HG03060 (cell line): ENCODE data around the gene SLC24A3.

Experiments used
- ATAC-seq: cut with Tn5 transposase; IDR thresholded peaks from one replicate; pipeline ENCODE4 v1.9.1; 2021; ENCODE audit warnings: low read depth, moderate number of reproducible peaks; ENCODE audit not compliant: unreplicated experiment

The SLC24A3 gene

DNA sequence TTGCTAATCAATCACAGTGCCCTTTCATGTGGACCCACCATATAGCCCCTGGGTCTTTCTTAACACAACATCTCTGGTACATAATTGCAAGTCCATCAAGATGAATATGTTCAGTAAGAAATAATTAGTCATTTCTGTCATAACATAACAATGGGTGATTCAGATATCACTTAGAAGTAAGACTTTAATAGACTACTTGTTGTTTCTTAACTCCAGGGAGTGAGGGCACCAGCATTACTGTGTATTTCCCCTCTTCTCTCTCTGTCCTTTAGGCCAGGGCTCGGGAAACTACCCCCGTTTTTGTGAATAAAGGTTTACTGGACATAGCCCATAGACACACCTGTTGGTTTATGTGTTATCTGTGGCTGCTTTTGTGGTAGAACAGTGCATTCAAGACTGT is 123.5 kb downstream of the SLC24A3 start:
- ATAC-seq = no peak

DNA sequence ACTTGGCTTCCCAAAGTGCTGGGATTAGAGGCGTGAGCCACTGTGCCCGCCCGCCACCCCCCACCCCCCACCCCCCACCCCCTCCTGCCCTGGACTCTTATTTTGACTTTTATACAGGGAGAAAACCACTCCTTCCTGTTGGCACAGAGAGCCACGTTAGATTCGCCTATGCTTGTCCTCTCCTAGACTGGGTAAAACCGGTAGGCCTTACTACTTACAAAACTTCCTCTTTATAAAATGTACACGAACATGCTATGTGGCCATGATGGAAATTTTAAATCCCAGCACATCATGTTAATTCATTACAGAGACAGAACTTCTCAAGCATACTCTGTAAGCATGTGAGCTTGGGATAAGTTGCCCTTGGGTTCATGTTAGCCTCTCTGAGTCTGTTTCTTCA is 124.2 kb downstream of the SLC24A3 start:
- ATAC-seq = no peak

DNA sequence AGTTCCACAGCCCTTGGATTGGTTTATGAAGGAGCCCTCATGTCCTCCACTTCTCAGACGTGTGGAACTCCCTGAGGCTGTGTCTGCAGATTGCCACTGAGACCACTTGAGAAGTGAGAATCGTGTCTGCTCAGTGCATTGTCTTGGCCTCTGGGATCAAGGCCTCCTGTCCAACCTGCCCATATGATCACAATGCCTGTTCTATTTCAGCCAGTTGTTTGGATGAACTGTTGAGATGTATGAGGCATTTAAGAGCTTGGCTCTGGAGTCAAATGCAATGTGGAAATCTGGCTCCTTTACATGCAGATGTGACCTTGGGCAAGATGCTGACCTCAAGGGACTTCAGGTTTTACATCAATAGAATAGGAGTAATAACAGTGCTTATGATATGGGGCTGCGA is 125.9 kb downstream of the SLC24A3 start:
- no peak for ATAC-seq

DNA sequence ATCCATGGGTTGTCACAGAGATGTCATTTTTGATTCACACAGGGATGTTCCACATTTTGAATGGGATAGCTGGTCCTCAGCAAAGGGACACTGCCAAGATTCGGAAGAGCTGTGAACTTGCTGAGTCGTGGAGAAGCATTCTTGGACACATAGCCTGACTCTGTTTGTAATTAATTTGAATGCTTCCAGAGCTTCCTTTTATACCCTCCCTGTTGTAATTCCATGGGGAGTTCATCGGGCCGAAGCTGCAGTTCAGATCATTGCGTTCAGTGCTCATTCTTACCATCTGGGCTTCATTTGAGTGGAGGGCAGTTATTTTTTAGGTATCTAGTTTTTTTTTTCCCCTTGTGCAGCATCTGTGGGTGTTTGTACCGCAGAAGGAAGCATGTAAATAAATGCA is 126.5 kb downstream of the SLC24A3 start:
- no peak for ATAC-seq

DNA sequence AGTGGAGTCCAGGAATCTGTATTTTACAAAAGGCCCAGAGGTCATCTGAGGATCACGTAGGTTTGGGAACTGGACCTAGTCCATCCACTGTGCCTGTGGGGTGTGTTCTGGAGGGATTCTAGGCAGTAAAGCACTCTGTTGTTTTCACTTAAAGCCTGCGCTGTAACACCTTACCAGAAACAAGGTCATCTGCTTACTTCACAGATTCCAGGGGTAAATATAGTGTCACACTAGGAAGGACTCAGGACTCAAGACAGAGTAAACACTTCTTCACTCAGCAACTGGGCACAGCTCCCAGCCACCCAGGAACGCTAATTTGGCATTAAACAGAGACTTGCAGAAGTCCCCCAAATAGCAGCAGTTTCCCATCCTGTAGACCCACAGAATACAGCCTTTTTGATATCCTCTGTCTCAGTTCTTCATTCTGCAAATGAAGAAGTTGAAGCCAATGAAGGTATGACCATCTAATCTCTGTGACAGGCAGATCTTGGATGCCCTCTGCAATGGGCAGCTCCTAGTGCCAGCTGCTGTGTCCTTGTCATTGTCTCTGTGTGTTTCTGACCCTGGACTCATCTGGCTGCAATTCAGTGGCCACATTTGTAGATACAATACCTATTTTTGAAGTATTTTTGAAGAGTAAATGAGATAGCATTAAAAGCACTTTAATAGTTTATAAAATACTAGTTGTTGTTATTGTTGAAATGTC is 129.1 kb downstream of the SLC24A3 start:
- no peak for ATAC-seq

DNA sequence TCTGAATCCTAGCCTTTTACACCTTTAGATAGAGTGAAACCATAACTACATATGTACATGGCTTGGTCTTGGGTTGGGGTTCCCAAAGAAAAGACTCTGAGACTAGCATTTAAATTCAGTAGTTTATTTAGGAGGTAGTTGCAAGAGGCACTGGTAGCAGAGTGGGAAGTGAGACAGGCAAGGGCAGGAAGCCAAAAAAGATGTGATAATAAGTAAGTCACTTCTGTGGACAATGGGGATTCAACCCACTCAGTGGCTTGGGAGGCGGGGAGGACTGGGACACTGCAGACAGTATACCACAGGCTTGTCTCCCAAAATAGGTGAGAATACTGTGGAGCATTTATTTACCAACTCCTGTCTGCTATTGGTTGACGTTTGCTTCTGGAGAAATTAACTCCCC is 131.9 kb downstream of the SLC24A3 start:
- ATAC-seq = no peak

DNA sequence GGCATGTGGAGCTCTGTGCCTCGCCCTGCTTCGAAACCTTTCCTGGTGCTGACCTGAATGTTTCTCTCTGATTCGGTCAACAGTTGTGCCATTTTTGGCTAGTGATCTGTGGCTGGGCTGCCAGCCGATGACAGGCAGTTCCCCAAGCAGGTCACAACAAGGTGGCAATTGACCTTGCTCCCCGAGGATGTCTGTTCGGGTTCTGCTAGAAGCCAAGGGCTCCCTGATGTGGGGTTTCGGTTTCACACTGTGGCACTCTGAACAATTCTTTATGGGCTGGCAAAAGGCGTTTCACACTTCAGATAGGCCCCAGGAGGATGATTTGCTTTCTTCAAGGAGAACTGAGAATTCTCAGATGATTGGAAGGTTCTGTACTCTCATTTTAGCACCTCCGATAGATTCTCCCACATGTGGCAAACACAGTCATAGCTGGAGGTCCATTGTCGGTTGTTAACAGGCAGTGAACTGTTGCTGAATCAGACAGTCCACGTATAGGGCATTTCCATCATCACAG is 135.6 kb downstream of the SLC24A3 start:
- peak; percentile 82 for ATAC-seq

DNA sequence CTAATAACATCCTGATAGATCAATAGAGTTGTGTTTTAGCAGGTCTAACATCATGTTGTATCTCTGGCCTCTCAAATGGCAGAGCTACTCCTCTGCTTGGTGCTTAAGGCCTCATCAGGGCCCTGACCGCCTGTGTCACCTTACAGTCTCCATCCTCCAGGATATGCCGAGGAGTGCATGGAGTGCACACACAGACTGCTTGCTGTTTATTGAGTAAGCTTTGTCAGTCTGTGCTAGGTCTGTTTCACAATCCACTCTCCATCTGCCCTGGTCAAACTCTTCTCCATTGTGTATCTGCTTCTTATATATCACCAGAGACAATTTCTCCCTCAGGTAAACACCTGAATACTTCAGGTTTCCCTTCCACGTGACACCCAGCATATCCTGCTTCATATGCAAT is 136.1 kb downstream of the SLC24A3 start:
- ATAC-seq = no peak

DNA sequence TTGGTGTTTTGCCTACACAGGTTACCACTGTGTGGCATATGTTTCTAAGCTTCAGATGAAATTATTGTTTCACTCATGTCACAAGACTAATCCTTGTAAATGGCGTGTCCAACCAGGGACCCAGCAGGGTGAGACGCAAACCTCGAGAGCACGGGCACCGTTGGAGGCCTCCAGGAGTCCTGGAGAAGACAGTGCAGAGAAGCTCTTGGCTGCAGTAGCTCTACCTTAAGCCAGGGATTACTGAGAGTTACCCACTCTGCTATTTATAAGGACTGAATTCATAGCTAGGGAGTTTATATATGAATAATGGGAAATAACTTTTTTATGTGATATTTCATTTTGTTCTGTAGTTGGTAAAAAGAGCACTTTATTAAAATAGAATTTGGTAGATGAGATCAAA is 137.4 kb downstream of the SLC24A3 start:
- no peak for ATAC-seq

DNA sequence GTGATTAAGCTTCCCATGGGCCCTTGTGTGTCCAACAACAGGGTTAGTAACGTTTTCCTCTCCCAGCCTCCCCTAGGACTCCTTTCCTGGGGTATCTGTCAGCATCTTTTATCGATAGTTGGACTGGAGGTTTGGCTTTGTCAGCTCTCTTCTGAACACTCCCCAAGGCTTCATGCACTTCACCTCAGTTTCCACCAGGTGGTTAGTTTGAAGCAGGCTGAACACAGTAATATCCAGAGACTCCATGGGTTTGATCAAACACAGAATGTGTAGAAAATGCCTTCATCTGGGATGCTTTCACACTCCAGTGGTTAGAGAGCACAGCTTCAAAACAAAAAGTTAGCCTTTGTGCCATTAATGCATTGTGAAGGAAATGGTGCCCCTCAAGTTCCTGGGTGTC is 139.1 kb downstream of the SLC24A3 start:
- no peak for ATAC-seq

DNA sequence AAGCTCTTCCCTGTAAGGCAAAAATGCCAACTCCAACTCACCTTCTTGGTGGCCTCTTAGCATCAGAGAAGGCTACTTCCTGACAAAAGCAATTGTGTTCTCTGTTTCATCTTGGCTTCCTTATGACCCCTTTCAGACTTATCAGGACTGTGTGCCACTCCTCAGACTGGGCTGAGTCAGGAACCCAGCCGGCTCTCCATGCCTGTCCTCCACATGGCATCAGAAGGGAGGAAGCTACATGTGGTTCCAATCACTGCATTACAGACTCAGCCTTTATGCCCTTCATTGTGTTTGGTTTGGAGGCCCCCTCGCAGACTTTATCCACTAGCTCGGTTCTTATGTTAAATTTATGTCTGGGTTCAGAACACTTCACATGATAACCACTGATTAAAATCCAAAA is 142.5 kb downstream of the SLC24A3 start:
- ATAC-seq = no peak

DNA sequence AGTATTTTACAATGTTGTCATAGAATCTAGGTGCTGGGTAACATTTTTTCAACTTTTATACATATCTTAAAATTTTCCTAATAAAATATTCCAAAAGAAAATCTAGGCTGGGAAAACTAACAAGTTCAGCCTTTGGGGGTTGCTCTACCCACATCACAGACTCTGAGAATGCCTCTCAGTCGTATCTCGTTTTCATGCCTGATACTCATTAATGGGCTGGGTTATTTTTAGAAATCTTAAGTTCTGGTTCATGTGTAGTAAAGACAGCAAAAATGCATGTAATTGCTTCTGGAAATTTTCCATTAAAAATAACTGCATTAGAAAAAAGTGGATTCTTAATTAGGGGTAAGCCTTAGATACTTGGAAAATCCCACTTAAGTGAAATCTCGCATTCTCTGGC is 149.3 kb downstream of the SLC24A3 start:
- no peak for ATAC-seq

DNA sequence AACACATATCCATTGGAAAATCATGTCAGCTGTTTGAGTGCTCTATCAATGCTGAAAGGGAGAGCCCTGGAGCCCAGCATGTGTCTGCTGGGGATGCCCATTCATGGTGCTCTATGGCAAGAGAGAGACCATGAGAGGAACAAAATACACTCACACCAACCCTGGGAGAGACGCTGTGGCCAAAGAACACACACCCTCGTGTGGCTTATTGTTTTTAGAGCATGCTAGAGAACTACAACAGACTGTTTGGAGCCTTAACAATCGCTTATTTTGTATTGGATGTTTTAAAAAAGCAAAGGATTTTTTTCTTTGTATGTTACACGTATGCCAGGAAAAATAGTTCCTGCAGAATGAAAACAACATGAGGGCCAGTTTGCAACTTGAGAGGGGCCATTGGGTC is 151.0 kb downstream of the SLC24A3 start:
- ATAC-seq = no peak

DNA sequence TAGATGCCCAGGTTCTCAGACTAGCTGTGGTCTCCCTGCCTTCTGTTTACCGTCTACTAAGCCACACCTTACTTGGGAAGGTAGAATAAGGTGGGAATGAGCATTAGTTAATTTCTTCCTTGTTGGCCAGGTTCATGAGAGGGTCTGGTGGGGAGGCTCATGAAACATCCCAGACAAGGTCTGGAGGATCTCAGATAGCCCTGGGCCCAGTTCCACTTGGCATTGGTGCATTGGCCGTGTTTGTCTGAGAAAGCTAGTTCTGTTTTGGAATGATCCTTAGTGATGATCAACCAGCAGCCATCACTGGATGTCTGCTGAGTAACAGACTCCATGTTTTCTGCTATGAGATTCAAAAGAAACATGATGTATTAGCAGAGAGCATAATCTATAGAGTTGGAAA is 155.1 kb downstream of the SLC24A3 start:
- ATAC-seq = no peak

DNA sequence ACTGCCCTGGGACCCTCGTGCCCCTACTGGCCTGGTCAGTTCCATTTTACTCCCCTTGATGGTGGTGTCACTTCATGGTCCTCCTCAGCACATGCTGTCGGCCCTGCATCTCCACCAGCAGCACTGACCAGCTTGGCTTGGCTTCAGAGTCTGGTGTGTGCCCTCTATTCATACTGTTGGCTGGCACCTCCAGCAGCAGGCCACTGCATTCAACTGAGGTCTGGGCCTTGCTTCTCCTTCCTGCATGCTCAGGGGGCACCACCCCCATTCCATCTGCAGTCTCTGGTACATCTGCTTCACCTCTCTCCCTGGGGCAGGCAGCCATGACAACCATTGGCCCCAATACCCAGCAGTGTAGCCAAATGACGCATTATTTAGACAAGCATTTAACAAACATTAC is 155.9 kb downstream of the SLC24A3 start:
- ATAC-seq = no peak

DNA sequence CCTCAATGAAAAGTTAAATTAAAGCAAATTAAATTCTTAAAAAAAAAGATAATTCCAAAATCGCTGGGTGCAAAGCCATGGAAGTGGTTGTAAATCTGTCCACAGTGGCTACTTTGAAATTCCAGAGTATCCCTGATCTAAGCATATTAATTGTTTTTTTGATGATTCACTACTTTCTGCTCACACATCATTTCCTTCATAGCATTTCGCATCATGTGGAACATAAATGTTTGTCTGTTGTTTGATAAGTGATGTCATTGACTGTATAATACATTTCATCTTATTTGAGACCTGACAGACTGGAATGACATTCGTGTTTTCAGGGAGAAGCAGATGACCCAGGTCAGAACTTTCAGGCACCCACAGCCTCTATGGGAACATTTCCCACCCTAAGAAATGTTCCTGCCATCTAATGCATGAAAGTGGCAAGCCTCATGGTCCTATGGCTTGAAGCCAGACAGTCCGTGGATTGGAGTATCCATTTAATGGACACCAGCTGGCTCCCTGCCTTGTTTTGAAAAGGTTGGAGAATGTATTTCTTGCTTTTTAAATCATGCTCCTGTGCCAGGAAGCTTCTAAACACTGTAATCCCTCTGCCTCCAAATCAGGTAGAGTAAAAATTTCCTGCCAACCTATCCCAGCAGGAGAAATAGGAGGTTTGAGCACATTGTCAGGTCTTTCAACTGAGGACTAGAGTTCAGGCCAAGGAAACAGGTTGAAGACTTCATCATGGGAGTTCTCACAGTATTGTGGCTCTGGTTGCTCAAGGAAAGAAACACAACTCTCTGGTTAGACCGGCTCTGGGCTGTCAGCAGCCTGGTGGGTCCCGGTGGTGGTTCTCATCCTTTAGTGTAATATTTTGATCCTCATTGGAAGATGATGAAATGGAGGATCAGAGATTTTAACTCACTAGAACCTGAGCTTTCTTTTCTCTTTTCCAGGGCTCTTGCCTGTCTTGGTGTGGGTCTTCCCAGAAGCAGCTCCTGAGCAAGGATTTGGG is 157.9 kb downstream of the SLC24A3 start:
- no peak for ATAC-seq

DNA sequence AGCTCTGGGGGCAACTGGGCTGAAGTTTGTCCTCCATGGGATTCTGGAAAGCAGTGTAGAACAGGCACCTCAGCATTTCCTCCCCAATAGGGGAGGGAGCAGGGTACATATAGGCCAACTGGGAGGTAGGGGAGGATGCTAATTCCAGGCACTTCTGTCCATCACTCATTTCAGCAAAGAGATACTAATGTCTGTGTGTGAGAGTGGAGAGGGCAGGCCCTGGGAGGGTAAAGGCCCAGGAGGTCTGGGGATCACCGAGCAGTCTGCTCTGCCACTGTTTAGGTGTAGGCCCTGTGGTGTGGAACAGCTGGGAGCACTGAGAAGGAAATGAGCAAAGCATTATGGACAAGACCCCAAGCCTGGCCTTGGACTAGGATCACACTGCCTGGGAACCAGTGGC is 158.7 kb downstream of the SLC24A3 start:
- no peak for ATAC-seq

DNA sequence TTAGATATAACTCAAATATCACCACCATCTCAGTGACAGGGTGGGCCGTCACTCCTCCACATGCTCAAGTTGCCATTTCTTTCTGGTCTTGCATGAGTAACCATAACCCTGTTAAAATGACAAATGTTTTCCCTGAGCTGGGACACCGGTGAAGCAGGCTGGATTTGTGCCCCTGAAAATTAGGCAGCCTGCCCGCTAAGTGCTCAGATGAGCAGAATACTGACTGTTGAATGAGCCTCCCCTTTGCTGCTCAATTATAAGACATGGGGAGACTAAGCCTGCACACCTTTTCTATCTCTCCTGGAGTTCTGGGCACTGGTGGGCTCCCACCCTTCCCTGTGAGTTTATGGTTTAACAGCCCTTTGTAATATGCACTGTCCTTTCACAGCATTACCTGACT is 161.8 kb downstream of the SLC24A3 start:
- ATAC-seq = no peak

DNA sequence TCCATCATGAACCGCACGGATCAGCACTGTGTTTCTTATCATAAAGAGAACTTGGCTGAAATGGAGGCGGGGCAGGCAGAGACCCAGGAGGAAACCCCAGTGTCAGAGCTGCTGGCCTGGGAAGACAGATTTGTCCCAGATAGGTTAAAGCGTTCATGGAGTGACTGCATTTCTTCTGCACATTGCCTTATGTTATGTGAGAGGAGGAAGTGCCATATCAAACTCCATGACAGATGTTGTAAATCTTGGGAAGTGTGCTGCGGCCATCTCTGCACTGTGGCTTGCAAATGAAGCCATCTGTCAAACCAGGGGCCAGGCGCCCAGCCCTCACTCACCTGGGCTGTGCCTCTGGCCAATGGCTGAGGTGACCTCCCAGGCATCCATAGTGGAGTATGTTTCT is 163.0 kb downstream of the SLC24A3 start:
- ATAC-seq = no peak

DNA sequence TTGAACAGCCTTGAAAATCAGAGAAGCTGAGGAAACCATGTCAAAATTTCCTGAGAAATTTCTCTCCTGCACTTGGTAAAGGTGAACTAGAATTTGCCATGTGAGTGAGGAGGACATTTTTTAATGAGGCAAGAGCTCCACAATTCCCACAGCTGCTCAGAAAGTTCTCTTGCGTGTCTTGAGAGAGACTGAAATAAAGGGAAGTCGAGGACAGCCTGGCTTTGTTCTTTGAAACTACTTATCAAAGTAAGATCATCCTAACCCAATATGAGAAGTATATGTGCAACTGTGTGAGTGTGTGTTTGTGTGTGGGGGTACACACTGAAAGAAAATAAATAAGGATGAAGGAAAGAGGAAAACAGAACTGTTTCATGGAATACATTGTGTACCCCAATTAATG is 163.4 kb downstream of the SLC24A3 start:
- no peak for ATAC-seq

DNA sequence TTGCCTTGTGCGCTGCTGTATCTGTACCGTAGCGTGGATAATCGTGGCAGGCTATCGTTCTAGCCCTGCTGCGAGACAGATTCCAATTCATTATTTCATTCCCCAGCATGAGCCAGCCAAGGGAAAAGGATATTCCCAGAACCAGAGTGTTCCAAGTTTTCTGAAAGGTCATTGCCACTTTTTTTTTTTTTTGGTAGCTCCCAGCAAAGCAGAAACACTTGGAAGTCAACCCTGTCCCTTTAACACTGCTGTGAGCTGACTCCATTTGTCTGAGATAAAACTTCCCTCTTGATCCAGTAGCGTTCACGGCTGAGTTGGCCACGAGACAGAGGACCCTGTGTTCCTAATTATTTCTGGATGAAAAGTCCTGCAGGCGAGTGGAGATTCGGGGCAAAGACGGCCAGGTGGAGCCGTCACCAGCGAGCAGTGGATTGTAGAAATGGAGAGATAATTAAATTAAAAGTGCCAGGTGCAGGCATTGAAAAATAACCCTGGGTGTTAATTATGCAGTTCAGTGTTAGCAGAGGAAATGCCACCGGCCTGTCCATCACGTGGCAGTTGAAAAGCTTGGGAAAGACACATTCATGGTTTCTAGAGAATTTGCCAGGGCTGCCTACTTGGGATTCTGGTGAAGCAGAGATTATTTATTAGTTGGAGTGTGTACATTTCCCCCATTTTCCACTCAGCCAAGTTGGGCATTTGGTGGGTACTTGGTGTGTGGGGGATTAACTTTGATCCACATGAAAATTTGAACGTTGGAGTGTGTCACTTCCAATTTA is 164.2 kb downstream of the SLC24A3 start:
- no peak for ATAC-seq
